OCI-LY3 (cell line): ENCODE results near the gene C1orf21.

Experiments used
- CTCF ChIP-seq: fragments of 200-600, 300-600 bp; sonication (generic); IDR thresholded peaks from 2 replicates; pipeline ENCODE4 v1.5.1; 2014; ENCODE audit warnings: antibody characterized with exemption, low read length, low read depth
- EZH2phosphoT487 ChIP-seq: fragments of 200-600 bp; shearing (Covaris generic); IDR thresholded peaks from 2 replicates; pipeline ENCODE4 v1.6.1; 2018; ENCODE audit warnings: antibody characterized with exemption, mixed run types, low read depth

GRCh38 chr1:184568148-184568547 is 181.3 kb downstream of the C1orf21 start:
- TF ChIP-seq CTCF (no peak), EZH2phosphoT487 (no peak)
